ENCODE data around the gene DDX19B.

- TF ChIP-seq EZH2phosphoT487 (conservative IDR thresholded peaks at IDR 0.05; ENCODE audit: low read length) (no peak), CTCF (IDR thresholded peaks at IDR 0.05; ENCODE audit: insufficient read depth, low read length, poor library complexity, severe bottlenecking) (no peak)
These were observed 4.5 kb upstream of the DDX19B start for GRCh38 chr16:70294385-70295025.
